Fibroblast of lung (primary cell): Measurements from ENCODE around the gene CAMK2B. TPM values are rescaled to one million over a fixed set of nuclear protein-coding genes. Genes with fewer than 3 reads are reported as not detected.

Experiments used
- DNase-seq, 2 donors: peaks; one replicate each; pipeline versions ENCODE4 v3.0.0 to v3.0.0-alpha.2; 2010; ENCODE audit warnings: low read depth in 2 of 2
- H2AFZ ChIP-seq: 2 replicates; pipeline ENCODE4 v1.5.1; 2012; ENCODE audit warnings: low read length, control low read depth, inconsistent platforms
- H3K27ac ChIP-seq: 2 replicates; pipeline ENCODE4 v1.5.1; 2011; ENCODE audit warnings: low read length, control low read depth; ENCODE audit not compliant: insufficient read depth
- H3K27me3 ChIP-seq: 2 replicates; pipeline ENCODE4 v1.5.1; 2011; ENCODE audit warnings: mild to moderate bottlenecking, low read length; ENCODE audit not compliant: control insufficient read depth, insufficient read depth
- H3K36me3 ChIP-seq: 2 replicates; pipeline ENCODE4 v1.5.1; 2011; ENCODE audit warnings: low read length; ENCODE audit not compliant: control insufficient read depth, insufficient read depth
- H3K4me1 ChIP-seq: 2 replicates; pipeline ENCODE4 v1.5.1; 2011; ENCODE audit warnings: low read length; ENCODE audit not compliant: control insufficient read depth, insufficient read depth; ENCODE audit errors: extremely low read depth
- H3K4me2 ChIP-seq: 2 replicates; pipeline ENCODE4 v1.5.1; 2011; ENCODE audit warnings: low read length, control low read depth; ENCODE audit not compliant: insufficient read depth; ENCODE audit errors: extremely low read depth
- H3K4me3 ChIP-seq, 4 experiments: fragments of 200-600 bp in 1 of 4; sonication (generic) in 1 of 4; replicated peaks in 1 of 4; 2 replicates each; pipeline ENCODE4 v1.5.1; 2011 to 2016; ENCODE audit warnings: low read length in 4 of 4, low read depth in 3 of 4, mild to moderate bottlenecking in 3 of 4, control low read depth in 2 of 4, inconsistent platforms in 1 of 4, mixed read lengths in 1 of 4; ENCODE audit not compliant: insufficient read depth in 1 of 4; ENCODE audit errors: control extremely low read depth in 1 of 4
- H3K79me2 ChIP-seq: 2 replicates; pipeline ENCODE4 v1.5.1; 2012; ENCODE audit warnings: mild to moderate bottlenecking, low read length, inconsistent platforms; ENCODE audit not compliant: control insufficient read depth, insufficient read depth
- H3K9ac ChIP-seq: 2 replicates; pipeline ENCODE4 v1.5.1; 2011; ENCODE audit warnings: mild to moderate bottlenecking, low read length, control low read depth; ENCODE audit not compliant: insufficient read depth
- H3K9me3 ChIP-seq: 2 replicates; pipeline ENCODE4 v1.5.1; 2012; ENCODE audit warnings: low read depth, low read length; ENCODE audit not compliant: control insufficient read depth, insufficient read depth
- H4K20me1 ChIP-seq: 2 replicates; pipeline ENCODE4 v1.5.1; 2011; ENCODE audit warnings: low read length; ENCODE audit not compliant: control insufficient read depth, insufficient read depth; ENCODE audit errors: extremely low read depth
- EZH2 ChIP-seq: IDR thresholded peaks from 2 replicates; pipeline ENCODE4 v1.5.1; 2012; ENCODE audit warnings: low read length, control low read depth, mild to moderate bottlenecking; ENCODE audit errors: missing control alignments
- polyA plus RNA-seq, 2 donors: library from polyadenylated mRNA; depleted of rRNA in 1 of 2; stranded (reverse) in 1 of 2; unstranded in 1 of 2; fragments of >200 nt; gene quantifications; 2 replicates each; pipeline ENCODE4 v1.2.1, GENCODE V29; 2011 to 2012; ENCODE audit warnings: missing spikeins in 1 of 2
- total RNA-seq: library from RNA; depleted of rRNA; stranded (reverse); fragments of >200 nt; gene quantifications from 2 replicates; pipeline ENCODE4 v1.2.1, GENCODE V29; 2014
- TF ChIP-seq, protein P1 (sequence below), 2 donors: IDR thresholded peaks in 1 of 2; conservative IDR thresholded peaks in 1 of 2; 1 replicate in 1 of 2; 2 replicates in 1 of 2; pipeline ENCODE4 v1.5.1; 2011 to 2012; ENCODE audit warnings: low read length in 2 of 2, control low read depth in 1 of 2, inconsistent platforms in 1 of 2, low read depth in 1 of 2, mild to moderate bottlenecking in 1 of 2

CAMK2B gene
- total and polyA plus RNA-seq, 2 donors (not counting 1 experiment from before 2014, with no cell fraction given): 0.06 to 0.17 TPM

DNA sequence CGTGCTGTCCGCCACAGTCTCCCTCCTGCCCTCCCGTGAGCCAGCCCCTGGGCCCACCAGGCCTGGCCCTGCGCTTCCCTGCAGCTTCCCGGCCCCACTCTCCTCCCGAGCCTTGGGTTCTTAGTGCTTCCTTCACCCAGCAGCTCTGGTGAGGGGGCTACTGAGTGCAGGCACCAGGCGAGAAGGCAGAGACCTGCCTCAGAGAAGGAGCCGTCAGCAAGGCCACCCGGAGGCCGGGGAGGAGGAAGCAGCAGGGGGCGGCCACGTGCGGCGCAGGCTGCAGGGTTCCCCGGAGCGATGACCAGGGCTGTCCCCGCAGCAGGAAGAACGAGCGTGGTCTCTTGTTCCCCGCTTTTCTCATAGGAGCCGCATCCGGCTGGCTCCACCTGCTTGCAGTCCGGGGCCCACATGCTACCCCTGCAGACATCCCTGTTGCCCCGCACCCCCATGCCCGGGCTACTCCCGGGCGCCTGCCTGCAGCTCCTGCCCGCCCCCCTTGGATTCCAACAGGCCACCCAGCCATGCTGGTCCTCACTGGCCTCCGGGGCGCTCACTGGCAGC lies 104.1 kb downstream of the CAMK2B start:
- Histone ChIP-seq H3K79me2 (no peaks in the 10 kb centered on the region), H3K9ac (no peak overlapping the region), H3K4me2 (no peak overlapping the region), H3K4me1 (no peaks in the 10 kb centered on the region), H3K9me3 (no peaks in the 10 kb centered on the region), H2AFZ (no peak overlapping the region), H3K36me3 (no peaks in the 10 kb centered on the region), H3K27me3 (peaks cover 19% of the 10 kb centered on the region), H3K4me3 (no peak overlapping the region), H4K20me1 (no peaks in the 10 kb centered on the region), H3K27ac (no peak overlapping the region)
- no peak for DNase-seq
- TF ChIP-seq, protein P1, sequence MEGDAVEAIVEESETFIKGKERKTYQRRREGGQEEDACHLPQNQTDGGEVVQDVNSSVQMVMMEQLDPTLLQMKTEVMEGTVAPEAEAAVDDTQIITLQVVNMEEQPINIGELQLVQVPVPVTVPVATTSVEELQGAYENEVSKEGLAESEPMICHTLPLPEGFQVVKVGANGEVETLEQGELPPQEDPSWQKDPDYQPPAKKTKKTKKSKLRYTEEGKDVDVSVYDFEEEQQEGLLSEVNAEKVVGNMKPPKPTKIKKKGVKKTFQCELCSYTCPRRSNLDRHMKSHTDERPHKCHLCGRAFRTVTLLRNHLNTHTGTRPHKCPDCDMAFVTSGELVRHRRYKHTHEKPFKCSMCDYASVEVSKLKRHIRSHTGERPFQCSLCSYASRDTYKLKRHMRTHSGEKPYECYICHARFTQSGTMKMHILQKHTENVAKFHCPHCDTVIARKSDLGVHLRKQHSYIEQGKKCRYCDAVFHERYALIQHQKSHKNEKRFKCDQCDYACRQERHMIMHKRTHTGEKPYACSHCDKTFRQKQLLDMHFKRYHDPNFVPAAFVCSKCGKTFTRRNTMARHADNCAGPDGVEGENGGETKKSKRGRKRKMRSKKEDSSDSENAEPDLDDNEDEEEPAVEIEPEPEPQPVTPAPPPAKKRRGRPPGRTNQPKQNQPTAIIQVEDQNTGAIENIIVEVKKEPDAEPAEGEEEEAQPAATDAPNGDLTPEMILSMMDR (conservative IDR thresholded peaks at IDR 0.05 in 1 of 2, IDR thresholded peaks at IDR 0.05 in 1 of 2; ENCODE audit: low read depth in 1 of 2, low read length in 2 of 2): no peak
- TF ChIP-seq EZH2: no peak

DNA sequence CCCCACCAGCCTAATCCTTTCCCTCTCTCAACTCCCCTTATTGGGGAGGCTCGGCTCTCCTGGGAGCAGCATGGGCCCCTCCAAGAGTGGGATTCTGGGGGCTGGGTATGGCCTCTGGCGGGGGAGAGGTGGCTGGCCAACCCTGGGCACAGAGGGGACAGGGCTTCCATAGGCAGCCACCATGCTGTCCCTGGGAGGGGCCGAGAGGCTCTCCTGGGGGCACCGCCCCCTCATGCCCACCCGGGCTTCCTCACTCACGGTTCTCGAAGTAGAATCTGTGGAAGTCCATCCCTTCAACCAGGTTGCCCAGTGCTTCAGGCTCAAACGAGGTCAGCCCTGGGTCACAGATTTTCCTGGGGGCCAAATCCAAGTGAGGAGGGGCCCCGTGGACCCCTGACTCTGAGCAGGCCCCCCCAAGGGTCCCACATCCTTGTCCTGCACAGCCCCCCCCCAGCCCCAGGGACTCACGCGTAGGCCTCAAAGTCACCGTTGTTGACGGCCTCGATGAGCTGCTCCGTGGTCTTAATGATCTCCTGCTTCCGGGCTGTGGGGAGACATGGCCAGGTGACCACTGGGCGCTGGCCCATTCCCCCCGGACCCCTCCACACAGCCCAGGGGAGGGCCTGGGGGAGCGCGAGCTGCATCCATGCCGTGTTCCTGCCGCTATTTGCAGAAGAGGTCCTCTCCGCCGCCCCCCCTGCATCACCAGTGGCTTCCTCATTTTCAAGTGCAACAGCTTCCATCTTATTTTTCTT lies 104.9 kb downstream of the CAMK2B start:
- TF ChIP-seq, protein P1 (conservative IDR thresholded peaks at IDR 0.05 in 1 of 2, IDR thresholded peaks at IDR 0.05 in 1 of 2; ENCODE audit: low read depth in 1 of 2, low read length in 2 of 2): no peak
- TF ChIP-seq EZH2: no peak
- no peak overlapping the region for H3K4me2 ChIP-seq
- H4K20me1 ChIP-seq: no peaks in the 10 kb centered on the region
- no peak overlapping the region for H3K9ac ChIP-seq
- no peaks in the 10 kb centered on the region for H3K9me3 ChIP-seq
- no peaks in the 10 kb centered on the region for H3K79me2 ChIP-seq
- no peak overlapping the region for H3K27ac ChIP-seq
- peaks cover 11% of the 10 kb centered on the region for H3K27me3 ChIP-seq
- H2AFZ ChIP-seq: no peak overlapping the region
- DNase-seq: no peak
- no peaks in the 10 kb centered on the region for H3K36me3 ChIP-seq
- no peaks in the 10 kb centered on the region for H3K4me1 ChIP-seq
- H3K4me3 ChIP-seq: no peak overlapping the region

GRCh38 chr7:44220046-44220357 lies 105.4 kb downstream of the CAMK2B start:
- no peaks in the 10 kb centered on the region for H3K9me3 ChIP-seq
- H3K4me3 ChIP-seq: no peak overlapping the region
- no peaks in the 10 kb centered on the region for H3K4me1 ChIP-seq
- H3K79me2 ChIP-seq: no peaks in the 10 kb centered on the region
- no peak overlapping the region for H3K27ac ChIP-seq
- H4K20me1 ChIP-seq: no peaks in the 10 kb centered on the region
- H3K27me3 ChIP-seq: peaks cover 6% of the 10 kb centered on the region
- no peak overlapping the region for H3K9ac ChIP-seq
- H3K4me2 ChIP-seq: no peak overlapping the region
- no peaks in the 10 kb centered on the region for H3K36me3 ChIP-seq
- H2AFZ ChIP-seq: no peak overlapping the region
- DNase-seq: no peak
- no peak for TF ChIP-seq EZH2
